AG20443 (cell line): ENCODE measurements around the gene PSMC3.

ENCODE experiments used
- DNase-seq: peaks from one replicate; pipeline ENCODE4 v3.0.0; 2012; ENCODE audit warnings: low spot score, mixed read lengths

PSMC3 gene

DNA sequence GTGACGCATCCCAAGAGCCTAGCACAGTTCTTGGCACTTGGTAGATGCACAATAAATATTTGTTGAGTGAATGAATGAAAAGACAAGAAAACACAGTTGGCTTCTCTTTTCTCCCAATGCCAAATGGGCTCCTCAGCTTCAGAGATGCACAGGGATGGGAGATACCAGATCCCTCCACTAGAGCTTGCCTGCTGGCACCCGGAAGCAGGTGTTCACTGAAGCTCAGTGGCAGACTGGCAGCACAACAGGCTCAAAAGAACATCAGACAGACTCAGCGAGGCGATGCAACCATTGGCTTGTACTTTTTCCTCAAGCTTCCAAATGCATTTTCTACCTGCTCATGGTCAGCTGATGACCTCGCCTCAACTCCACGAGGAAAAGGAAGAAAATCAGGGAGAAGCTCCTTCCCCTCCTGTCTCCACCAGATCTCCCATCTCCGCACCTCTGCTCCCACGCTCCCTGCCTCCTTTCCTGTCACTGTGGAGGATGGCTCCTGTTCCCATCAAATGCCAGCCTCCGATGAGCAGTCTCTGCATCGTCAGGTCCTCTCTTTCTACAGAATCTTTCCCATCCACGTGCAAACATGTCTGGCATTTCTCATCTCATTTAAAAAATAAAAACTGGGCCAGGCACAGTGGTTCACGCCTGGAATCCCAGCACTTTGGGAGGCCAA is 16.9 kb upstream of the PSMC3 start:
- no peak for DNase-seq

DNA sequence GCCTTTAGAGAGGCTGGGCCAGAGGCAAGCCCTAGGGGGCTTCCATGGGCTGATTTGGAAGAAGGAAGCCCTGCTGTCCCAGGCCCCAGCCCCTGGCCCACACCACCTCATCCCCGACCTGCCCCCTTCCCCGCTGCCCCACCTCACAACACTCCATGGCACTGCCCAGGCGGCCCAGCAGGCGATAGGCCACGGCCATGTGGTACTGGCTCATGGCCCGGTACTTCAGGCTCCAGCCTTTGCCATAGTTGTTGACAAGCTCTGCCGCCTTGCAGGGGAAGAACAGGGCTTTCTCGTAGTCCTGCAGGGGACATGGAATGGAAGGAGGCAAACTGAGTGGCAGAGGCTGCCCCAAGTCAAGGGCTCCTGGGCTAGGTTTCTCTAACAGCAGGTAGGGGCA is 16.3 kb upstream of the PSMC3 start:
- no peak for DNase-seq

DNA sequence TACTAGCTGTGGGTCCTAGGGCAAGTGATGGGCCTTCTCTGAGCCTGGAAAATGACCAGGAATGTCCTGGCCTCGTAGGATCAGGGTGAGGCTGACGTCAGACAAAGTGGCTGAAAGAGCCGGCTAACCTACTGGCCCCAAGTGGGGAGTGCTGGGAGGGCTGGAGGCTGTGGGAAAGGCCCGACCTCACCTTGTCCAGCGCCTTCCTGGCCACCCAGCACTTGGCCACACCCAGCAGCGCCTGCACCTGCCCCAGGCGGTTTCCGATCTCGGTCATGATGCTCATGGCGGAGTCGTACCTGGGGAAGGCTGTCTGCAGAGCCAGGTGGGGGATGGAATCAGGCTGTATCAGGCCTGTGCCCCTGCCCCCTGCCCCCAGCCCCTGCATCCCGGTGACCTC is 15.2 kb upstream of the PSMC3 start:
- DNase-seq, result no peak

DNA sequence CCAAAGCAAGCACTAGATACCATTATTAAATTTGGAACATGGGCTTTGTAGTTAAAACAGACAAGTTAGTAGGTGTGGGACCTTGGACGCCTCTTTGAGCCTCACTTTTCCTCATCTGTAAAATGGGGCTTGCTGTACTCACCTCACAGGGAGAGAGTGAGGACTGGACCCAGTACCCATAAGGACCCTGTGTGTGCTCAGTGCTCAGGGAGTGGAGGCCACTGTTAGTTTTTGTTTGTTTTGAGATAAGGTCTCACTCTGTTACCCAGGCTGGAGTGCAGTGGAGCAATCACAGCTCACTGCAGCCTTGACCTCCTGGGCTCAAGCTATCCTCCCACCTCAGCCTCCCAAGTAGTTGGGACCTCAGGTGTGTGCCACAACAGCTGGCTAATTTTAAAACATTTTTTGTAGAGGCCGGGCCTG is 13.8 kb upstream of the PSMC3 start:
- no peak for DNase-seq

GRCh38 chr11:47438721-47439120 is 12.5 kb upstream of the PSMC3 start:
- no peak for DNase-seq

DNA sequence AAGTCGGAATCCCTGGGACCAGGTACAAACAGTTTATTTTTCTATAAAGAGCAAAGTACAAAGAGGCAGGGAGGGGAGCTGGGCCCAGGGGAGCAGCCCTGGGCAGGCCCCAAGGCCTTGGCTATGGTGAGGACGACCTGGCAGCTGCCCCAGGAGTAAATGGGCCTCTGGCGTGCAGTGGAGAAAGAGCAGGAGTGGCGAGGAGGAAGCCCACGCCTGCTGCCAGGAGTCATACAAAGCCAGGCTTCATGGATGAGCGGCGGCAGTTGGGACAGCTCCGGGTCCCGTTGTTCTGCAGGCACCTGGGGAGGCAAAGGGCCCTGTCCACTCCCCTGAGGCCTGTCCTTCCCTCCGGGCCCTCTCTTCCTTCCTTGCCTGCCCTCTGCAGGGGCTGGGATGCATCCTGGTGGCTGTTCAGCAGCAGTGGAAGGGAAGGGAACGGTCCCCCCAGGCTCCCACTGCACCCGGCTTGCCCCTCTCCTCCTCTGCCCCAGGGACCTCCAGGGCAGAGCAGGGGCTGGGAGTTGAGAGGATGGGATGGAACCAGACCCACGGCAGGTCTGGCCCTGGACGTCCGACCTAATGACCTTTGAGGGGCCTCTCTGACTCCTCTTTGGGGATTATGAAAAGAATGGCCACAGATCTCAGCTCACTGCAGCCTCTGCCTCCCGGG is 11.6 kb upstream of the PSMC3 start:
- DNase-seq, result peak; percentile 43

- DNase-seq, result no peak
These were observed 11.0 kb upstream of the PSMC3 start for GRCh38 chr11:47437218-47437745.

DNA sequence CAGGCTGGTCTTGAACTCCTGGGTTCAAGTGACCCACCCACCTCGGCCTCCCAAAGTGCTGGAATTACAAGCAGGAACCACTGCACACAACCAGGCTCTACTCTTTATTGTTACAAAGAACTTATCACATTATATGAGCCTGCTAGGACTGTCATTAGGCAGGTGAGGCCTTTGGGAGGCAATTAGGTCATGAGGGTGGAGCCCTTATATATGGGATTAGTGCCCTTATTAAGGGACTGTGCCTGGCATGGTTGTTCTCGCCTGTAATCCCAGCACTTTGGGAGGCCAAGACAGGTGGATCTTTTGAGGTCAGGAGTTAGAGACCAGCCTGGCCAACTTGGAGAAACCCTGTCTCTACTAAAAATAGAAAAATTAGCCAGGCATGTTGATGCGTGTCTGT is 10.5 kb upstream of the PSMC3 start:
- no peak for DNase-seq

- DNase-seq, result no peak
These were observed 9.4 kb upstream of the PSMC3 start for GRCh38 chr11:47435687-47436086.

- DNase-seq, result peak; percentile 89
These were observed 8.0 kb upstream of the PSMC3 start for GRCh38 chr11:47434011-47434786.

GRCh38 chr11:47433157-47433556 is 6.9 kb upstream of the PSMC3 start:
- DNase-seq, result no peak

DNA sequence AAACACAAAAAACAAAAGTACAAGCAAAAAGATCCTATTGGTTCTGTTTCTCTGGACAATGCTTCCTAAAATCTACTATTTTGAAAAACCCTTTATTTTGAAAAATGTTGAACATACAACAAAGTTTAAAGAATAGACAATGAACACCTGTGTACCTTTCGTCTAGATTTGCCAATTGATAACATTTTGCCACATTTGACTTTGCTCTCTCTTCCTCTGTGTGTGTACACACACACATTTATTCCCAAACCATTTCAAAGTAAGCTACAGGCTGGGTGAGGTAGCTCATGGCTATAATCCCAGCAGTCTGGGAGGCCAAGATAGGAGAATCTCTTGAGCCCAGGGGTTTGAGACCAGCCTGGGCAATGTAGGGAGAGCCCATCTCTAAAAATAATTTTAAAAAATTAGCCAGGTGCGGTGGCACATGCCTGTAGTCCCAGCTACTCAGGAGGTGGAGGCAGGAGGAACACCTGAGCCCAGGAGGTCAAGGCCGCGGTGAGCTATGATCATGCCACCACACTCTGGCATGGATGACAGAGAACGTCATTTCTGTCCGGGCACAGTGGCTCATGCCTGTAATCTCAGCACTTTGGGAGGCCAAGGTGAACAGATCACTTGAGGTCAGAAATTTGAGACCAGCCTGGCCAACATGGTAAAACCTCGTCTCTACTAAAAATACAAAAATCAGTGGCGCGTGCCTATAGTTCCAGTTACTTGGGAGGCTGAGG is 5.3 kb upstream of the PSMC3 start:
- DNase-seq, result no peak

GRCh38 chr11:47430524-47430923 is 4.3 kb upstream of the PSMC3 start:
- DNase-seq, result no peak

- no peak for DNase-seq
These were observed 628 bp downstream of the PSMC3 start for GRCh38 chr11:47425611-47426010.

GRCh38 chr11:47418454-47419259 is 7.6 kb downstream of the PSMC3 start:
- DNase-seq, result no peak

GRCh38 chr11:47417712-47418111 is 8.5 kb downstream of the PSMC3 start:
- no peak for DNase-seq

- peak; percentile 94 for DNase-seq
These were observed 10.2 kb downstream of the PSMC3 start for GRCh38 chr11:47415949-47416472.

DNA sequence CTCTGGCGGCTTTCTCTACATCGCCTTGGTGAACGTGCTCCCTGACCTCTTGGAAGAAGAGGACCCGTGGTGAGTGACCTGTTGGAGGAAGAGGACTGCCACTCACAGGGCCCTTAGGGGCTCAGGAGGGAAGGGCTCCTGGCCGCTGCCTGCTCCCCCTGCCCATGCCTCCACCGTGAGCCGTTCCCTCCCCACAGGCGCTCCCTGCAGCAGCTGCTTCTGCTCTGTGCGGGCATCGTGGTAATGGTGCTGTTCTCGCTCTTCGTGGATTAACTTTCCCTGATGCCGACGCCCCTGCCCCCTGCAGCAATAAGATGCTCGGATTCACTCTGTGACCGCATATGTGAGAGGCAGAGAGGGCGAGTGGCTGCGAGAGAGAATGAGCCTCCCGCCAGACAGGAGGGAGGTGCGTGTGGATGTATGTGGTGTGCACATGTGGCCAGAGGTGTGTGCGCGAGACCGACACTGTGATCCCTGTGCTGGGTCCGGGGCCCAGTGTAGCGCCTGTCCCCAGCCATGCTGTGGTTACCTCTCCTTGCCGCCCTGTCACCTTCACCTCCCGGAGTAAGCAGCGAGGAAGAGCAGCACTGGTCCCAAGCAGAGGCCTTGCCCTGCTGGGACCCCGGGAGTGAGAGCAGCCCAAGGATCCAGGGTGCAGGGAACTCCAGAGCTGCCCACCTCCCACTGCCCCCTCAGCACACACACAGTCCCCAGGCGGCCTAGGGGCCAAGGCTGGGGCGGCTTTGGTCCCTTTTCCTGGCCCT is 11.0 kb downstream of the PSMC3 start:
- DNase-seq, result no peak

- no peak for DNase-seq
These were observed 11.6 kb downstream of the PSMC3 start for GRCh38 chr11:47414685-47415070.
